Fibroblast of peridontal ligament (primary cell): ENCODE measurements around the gene CD2AP.
"Not testable (repeated sequence)": the region's sequence is repeated elsewhere in the genome, so short reads cannot be mapped to it uniquely, and the experiment has no call there.

Source experiments
- DNase-seq: peaks from one replicate; pipeline ENCODE4 v3.0.0-alpha.2; 2010; ENCODE audit errors: extremely low read depth

The CD2AP gene

GRCh38 chr6:47457370-47457769, 20.2 kb upstream of the CD2AP start:
- DNase-seq, result no peak

GRCh38 chr6:47464052-47464451, 13.5 kb upstream of the CD2AP start:
- no peak for DNase-seq

- no peak for DNase-seq
Measured at GRCh38 chr6:47465117-47465516, 12.5 kb upstream of the CD2AP start.

GRCh38 chr6:47471911-47472310, 5.7 kb upstream of the CD2AP start:
- no peak for DNase-seq

GRCh38 chr6:47473791-47474346, 3.7 kb upstream of the CD2AP start:
- DNase-seq, result no peak

GRCh38 chr6:47475319-47475816, 2.2 kb upstream of the CD2AP start:
- DNase-seq, result no peak

GRCh38 chr6:47476781-47477496, 650 bp upstream of the CD2AP start:
- peak; percentile 31 for DNase-seq

GRCh38 chr6:47478233-47479139, 897 bp downstream of the CD2AP start:
- DNase-seq, result peak; percentile 42

GRCh38 chr6:47479140-47479508, 1.5 kb downstream of the CD2AP start:
- peak; percentile 19 for DNase-seq

GRCh38 chr6:47479874-47480273, 2.3 kb downstream of the CD2AP start:
- DNase-seq, result no peak

- DNase-seq, result not testable (repeated sequence)
Measured at GRCh38 chr6:47481213-47481612, 3.6 kb downstream of the CD2AP start.

GRCh38 chr6:47481806-47482205, 4.2 kb downstream of the CD2AP start:
- no peak for DNase-seq

- no peak for DNase-seq
Measured at GRCh38 chr6:47483516-47483852, 5.9 kb downstream of the CD2AP start.

- peak; percentile 42 for DNase-seq
Measured at GRCh38 chr6:47483853-47484546, 6.4 kb downstream of the CD2AP start.

GRCh38 chr6:47484616-47485015, 7.0 kb downstream of the CD2AP start:
- peak; percentile 87 for DNase-seq

- no peak for DNase-seq
Measured at GRCh38 chr6:47485083-47485482, 7.5 kb downstream of the CD2AP start.

GRCh38 chr6:47485491-47486135, 8.0 kb downstream of the CD2AP start:
- DNase-seq, result no peak

- no peak for DNase-seq
Measured at GRCh38 chr6:47489995-47490394, 12.4 kb downstream of the CD2AP start.

GRCh38 chr6:47490676-47491075, 13.1 kb downstream of the CD2AP start:
- DNase-seq, result no peak

GRCh38 chr6:47492355-47492754, 14.8 kb downstream of the CD2AP start:
- DNase-seq, result no peak

GRCh38 chr6:47495207-47495606, 17.6 kb downstream of the CD2AP start:
- DNase-seq, result no peak
